ENCODE results near the gene MAGEC1.
"Not testable (repeated sequence)": the region's sequence is repeated elsewhere in the genome, so short reads cannot be mapped to it uniquely, and the experiment has no call there.

Gene MAGEC1, protein sequence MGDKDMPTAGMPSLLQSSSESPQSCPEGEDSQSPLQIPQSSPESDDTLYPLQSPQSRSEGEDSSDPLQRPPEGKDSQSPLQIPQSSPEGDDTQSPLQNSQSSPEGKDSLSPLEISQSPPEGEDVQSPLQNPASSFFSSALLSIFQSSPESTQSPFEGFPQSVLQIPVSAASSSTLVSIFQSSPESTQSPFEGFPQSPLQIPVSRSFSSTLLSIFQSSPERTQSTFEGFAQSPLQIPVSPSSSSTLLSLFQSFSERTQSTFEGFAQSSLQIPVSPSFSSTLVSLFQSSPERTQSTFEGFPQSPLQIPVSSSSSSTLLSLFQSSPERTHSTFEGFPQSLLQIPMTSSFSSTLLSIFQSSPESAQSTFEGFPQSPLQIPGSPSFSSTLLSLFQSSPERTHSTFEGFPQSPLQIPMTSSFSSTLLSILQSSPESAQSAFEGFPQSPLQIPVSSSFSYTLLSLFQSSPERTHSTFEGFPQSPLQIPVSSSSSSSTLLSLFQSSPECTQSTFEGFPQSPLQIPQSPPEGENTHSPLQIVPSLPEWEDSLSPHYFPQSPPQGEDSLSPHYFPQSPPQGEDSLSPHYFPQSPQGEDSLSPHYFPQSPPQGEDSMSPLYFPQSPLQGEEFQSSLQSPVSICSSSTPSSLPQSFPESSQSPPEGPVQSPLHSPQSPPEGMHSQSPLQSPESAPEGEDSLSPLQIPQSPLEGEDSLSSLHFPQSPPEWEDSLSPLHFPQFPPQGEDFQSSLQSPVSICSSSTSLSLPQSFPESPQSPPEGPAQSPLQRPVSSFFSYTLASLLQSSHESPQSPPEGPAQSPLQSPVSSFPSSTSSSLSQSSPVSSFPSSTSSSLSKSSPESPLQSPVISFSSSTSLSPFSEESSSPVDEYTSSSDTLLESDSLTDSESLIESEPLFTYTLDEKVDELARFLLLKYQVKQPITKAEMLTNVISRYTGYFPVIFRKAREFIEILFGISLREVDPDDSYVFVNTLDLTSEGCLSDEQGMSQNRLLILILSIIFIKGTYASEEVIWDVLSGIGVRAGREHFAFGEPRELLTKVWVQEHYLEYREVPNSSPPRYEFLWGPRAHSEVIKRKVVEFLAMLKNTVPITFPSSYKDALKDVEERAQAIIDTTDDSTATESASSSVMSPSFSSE

DNA sequence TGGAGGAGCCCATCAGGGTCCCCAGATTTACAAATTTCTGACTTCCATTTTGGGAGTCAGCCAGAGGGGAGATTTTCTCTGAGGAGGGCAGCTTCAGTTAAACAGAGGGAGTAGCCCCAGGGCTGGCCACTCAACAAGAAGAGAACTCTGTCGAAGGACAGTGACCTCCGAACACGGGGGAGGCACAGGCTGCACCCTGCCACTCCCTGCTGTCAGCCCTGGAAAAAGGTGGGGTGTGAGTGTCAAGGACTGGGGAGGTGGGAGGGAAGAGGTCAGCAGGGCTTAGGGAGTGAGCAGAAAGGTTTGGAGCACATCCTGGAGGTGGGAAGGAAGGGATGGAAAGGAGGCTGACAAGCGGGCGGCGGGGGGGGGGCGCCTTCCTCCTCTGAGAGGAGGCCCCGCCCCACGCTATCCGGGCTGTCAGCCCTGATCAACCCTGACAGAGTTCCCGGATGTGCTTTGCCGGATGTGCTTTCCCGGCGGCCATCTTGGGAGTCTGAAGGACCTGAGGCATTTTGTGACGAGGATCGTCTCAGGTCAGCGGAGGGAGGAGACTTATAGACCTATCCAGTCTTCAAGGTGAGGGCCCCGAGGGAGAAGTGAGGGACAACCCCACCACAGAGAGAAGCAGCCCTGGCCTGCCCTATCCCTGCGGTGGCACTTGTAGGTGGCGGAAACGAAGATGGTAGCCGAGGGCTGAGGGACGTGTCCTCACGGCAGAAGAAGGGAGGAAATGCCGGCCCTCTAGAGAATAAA, at the start of gene MAGEC1:
Gene MAGEC1, plus strand, starts transcription at position 495 of the 756 bp plus-strand sequence. CDS start 1,179 bp downstream, outside the sequence.
- no peak for DNase-seq

DNA sequence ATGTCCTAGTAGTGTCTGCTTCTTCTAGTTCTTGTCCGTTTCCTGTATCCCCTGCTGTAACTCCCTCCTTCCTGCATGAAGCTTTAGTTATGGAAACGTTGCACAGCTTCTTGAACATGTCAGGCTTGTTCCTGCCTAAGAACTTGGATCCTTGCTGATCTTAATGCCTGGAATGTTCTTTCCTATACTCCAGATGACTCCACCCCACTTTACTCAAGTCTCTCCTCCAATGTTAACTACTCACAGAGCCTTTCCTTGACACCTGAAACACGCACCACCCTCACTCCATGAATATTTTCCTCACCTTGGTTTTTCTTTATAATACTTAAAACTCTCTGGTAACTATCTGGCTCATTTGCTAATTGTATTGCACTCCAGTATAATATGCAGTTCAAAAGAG, 46.2 kb upstream of the MAGEC1 start:
- no peak for DNase-seq

DNA sequence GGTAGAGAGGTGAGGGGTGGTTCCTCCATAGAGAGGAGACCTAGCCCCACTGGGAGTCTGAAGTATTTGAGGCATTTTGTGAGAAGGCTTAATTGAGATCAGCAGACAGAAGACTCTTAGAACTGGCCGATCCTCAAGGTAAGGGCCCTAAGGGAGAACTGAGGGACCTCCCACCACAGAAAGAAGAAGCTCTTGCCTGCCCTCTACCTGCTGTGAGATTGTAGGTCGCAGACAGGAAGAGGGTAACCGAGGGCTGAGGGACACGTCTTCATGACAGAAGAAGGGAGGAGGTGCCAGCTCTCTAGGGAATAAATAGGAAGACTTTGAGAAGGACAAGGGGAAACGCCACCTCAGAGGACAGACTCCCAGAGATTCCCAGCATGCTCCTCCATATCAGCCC, 24.1 kb upstream of the MAGEC1 start:
- DNase-seq, result no peak

DNA sequence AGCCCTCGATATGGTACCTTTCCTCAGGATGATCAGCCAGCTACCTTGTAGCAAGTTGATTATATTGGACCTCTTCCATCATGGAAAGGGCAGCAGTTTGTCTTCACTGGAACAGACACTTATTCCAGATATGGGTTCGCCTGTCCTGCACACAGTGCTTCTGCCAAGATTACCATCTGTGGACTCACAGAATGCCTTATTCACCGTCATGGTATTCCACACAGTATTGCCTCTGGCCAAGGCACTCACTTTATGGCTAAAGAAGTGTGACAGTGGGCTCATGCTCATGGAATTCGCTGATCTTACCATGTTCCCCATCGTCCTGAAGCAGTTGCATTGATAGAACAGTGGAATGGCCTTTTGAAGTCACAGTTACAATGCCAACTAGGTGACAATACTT, 14.9 kb upstream of the MAGEC1 start:
- DNase-seq, result not testable (repeated sequence)

DNA sequence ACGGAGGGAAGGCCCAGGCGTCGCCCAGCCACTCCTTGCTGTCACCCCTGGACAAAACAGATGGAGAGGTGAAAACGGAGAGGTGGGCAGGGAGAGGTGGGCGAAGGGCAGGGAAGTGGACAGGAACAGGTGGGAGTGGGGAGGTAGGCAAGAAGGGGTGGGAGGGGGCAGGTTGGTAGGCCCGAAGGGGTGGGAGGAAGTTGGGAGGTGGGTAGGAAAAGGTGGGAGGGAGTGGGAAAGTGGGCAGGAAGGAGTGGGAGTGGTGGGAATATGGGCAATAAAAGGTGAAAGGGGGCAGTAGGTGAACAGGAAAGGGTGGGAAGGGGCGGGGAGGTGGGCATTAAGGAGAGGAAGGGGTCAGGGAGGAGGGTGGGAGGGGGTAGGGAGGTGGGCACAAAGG, 9.0 kb upstream of the MAGEC1 start:
- no peak for DNase-seq

DNA sequence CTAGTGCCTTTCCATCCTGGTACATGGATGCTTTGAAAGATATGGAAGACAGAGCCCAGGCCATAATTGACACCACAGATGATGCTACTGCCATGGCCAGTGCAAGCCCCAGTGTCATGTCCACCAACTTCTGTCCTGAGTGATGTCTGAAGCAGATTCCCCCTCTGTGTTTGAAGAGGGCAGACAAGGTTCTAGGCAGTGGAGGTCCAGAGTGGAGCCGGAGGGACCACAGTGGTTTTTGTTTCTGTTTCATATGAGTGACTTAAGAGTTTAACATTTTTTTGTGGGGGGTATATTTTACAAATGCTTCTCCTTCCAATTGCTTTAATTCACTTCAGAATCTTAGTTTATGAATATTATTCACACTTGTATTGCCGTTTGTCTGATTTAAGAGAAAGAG, 6.0 kb upstream of the MAGEC1 start:
- no peak for DNase-seq

DNA sequence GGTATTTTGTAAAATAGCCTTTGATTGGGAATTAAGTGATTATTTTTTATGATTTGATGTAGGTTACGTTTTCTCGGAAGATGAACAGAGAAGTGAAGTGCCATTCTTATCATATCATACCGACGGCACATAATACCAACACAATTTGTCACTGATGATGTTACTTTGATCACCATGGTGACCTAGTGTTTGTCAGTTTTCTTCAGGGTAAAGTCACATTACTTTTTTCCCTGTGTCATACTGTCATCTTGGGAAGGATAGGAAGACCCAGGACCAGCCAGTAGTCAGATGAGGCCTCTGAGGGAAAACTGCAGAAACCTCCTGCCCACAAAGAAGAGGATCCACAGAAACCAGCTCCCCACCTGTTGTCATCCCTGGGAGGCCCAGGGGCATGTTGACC, 1.3 kb upstream of the MAGEC1 start:
- no peak for DNase-seq

DNA sequence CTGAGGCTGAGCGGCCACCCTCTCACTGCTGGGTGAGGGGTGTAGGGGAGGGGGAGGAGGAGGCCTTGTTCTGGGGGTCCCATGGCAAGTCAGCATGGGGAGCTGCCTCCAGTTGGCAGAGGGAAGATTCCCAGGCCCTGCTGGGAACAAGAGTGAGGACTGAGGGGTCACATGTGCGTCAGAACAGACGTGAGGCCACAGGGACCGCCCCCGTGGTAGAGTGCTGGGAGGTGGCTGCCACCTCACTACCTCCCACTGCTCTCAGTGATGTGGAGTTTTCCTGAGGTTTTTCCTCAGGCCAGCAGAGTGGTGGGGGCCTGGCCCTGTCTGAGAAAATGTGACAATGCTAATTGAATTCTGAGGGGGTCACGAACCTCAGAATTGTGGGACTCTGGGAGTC, 568 bp downstream of the MAGEC1 start:
- no peak for DNase-seq

DNA sequence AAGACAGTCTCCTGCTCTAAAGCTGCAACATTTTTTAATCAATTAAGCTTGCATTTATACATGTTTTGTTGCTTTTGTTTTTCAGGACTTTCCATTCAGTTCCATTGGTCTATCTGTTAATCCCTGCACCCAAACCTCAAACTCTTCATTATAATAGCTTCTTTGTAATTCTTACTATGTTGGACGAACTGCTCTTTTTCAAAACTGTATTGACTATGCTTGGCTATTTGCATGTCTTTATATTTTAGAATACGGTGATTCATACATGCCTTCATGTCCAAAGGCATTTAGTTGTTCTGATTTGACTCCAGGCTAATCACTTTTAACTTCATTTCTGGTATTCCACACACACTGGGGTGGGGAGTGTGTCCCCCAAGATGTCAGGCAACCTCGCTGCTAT, 14.1 kb downstream of the MAGEC1 start:
- DNase-seq, result no peak

DNA sequence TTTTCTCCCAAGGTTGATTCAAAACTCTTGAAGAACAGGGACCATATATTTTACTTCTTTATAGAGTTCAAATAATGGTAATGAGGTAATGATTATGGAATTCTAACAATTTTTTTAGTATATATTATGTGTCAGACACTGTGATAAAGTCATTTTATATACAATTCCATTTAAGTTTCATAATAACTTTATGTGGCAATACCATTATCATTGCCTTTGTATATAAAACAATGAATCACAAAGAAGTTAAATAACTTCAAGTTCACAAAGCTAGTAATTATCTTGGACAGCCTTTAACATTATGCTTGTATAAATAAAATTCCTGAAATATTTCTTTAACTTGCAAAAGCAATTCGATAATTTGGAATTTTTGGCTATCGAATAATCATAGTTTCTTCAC, 20.6 kb downstream of the MAGEC1 start:
- DNase-seq, result no peak

DNA sequence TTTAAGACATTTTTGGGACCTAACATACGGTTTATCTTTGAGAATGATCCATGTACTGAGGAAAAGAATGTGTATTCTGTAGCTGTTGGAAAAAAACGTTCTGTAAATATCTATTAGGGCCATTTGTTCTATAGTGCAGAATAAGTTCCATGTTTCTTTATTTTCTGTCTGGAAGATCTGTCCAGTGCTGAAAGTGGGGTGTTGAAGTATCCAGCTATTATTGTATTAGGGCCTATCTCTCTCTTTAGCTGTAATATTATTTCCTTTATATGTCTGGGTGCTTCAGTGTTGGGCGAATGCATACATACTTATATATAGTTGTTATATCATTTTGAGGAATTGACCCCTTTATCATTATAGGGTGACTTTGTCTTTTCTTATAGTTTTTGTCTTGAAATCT, 24.7 kb downstream of the MAGEC1 start:
- no peak for DNase-seq

DNA sequence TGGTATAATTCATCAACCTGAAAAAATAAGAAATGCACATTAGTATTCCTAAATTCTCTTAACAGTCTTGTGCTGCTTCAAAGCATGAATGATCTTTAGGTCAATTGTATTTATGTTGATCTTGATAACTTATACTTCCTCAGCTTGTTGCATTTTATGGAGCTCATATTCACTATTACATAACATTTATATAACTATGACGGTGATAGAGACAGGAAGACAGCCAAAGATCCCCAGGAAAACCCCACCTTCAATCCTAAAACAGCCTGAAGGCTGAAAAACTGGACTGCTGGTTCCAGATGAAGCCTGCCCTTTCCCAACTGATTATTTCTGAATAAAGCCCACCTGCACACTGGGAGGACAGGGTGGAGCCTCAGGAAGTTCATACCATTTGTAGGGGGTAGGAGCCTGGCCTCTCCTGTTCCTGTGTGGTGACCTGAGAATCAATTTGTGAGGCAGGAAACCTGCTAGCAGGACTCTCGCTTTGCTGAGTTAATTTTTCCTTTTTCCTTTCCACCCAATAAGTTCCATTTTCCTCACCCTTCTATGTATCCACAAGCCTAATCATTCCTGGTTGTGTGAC, 30.5 kb downstream of the MAGEC1 start:
- DNase-seq, result no peak

DNA sequence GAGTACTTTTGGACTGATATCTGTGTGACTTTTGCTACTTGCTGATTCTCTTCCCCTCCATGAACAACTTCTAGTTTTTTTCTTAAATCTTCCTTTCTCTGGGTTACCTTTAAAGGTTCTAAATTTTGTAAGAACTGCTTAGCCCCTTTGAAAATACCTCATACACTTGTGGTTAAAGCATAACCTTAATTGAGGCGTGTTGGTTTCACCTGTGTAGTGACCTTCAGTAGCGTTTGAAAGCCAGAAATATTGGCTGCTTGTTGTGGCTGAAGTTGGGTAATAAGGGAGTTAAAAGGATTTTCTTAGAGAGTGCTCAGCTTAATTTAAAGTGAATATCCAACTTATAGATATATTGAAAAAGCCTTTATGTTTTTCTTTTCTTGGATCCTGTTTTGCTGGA, 32.0 kb downstream of the MAGEC1 start:
- DNase-seq, result no peak

DNA sequence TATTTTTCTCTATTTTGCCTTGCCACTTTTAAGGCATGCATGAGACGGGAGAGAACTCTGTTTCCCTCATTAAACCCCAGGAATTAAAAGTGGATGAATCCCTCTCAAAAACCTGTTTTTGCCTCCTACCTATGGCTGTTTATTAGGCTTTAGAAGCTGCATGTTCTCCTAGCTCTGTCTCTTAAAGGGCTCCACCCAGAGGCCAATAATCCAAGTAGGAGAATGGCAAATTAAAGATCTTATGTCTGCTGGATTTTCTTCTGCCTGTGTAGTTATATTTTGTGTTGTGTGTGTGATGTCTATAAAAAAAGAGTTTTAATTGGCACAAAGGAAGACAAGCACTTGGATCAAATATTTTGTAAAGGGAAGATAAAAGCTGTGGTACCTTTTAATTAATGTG, 32.4 kb downstream of the MAGEC1 start:
- DNase-seq, result no peak

DNA sequence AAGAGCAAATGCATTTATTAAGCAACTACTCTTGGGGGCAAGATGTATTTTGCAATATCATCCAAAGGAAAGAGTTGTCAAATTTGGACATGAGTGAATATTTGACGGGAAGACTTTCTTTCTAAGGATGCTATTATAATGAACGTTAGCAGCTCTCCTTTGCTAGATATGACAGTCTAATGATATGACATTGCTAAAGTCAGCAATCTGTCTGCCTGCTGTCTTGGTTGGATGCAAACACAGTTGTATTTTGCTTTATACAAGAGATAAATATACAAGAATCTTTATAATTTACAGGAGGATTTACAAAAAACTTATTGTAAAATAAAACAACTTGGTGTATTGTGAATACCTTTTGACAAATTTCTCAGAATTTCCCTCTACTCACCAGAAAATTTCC, 37.5 kb downstream of the MAGEC1 start:
- DNase-seq, result no peak

DNA sequence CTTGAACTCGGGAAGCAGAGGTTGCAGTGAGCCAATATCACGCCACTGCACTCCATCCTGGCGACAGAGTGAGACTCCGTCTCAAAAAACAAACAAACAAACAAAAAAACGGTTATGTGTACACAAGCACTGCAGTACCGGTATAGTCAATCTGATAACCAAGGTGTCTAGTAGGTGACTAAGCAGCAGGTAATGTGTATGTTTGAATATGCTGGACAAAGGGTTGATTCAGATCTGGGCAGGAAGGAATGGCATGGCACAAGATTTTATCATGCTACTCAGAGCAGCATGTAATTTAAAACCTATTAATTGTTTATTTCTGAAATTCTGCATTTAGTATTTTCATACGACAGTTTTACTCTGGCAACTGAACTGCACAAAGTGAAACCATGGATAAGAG, 41.7 kb downstream of the MAGEC1 start:
- DNase-seq, result no peak

DNA sequence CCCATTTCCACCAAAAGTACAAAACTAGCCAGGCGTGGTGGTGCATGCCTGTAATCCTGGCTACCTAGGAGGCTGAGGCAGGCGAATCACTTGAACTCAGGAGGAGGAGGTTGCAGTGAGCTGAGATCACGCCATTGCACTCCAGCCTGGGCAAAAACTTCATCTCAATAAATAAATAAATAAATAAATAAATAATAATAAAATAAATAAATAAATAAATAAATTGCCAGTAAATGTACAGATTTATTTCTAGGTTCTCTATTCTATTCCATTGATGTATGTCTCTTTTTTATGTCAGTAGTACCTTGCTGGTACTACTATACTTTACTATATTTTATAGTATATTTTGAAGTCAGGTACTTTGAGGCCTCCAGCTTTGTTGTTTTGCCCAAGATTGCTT, 43.7 kb downstream of the MAGEC1 start:
- no peak for DNase-seq

DNA sequence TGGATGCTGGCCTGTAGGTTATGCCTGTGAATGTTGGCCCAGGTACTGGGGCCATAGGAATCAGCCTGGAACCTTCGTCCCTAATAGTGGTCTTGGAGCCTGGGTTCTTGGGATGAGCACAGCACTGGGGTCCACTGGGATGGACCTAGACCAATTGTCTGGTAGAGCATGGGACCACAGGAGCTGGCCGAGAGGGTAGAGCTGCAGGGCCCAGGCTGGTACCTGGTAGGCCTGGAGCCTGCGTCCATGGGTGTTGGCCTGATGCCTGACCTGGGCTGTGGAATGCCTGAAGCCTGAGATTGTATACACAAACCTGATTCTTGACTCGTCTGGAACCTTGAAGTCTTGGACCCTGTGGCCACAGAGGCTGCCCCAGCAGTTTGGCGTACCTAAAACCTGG, 48.9 kb downstream of the MAGEC1 start:
- no peak for DNase-seq

DNA sequence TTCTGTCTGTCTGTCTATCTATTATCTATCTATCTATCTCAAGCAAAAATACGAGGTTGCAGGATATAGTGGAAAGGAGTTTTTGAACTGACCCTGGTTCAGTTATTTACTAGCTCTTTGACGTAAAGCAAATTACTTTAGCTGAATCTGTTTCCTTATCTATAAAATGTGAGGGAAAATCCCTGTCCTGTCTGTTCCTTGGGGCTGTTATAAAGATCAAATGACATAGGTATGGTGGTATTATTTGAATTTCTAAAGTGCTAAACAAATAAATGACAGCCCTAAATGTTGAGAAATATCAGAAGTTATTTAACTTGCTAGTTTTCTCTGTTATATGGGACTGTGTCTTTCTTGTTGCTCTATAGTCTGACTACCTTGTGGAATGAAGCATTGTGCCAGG, 55.0 kb downstream of the MAGEC1 start:
- DNase-seq, result no peak
